Activated naive CD4-positive, alpha-beta T cell treated with anti-CD3 and anti-CD28 coated beads, Interleukin-2, amount 50 U/mL, for 72 hours (primary cell): ENCODE data around the gene TPD52L2. TPM values are rescaled to one million over a fixed set of nuclear protein-coding genes. Genes with fewer than 3 reads are reported as not detected.

Source experiments
- ATAC-seq, 2 donors: fragments of 150-1000 bp; cut with Tn5 transposase; 2 replicates each; pipeline ENCODE4 v1.10.0; 2021; ENCODE audit warnings: mild to moderate bottlenecking in 2 of 2, moderate library complexity in 2 of 2
- DNase-seq, 2 donors: peaks; one replicate each; pipeline ENCODE4 v3.0.0; 2021 to 2022; ENCODE audit warnings: low spot score in 2 of 2
- H3K27ac Mint-ChIP-seq, 2 donors: one replicate each; pipeline ENCODE4 v1.8.0; 2022; ENCODE audit warnings: mild to moderate bottlenecking in 2 of 2, mixed read lengths in 2 of 2
- H3K36me3 Mint-ChIP-seq, 2 donors: one replicate each; pipeline ENCODE4 v1.8.0; 2022; ENCODE audit warnings: mixed read lengths in 2 of 2
- H3K9me3 Mint-ChIP-seq, 2 donors: one replicate each; pipeline ENCODE4 v1.8.0; 2022; ENCODE audit warnings: mixed read lengths in 2 of 2
- total RNA-seq, 2 donors: library from RNA; stranded (reverse); gene quantifications; one replicate each; pipeline ENCODE4 v1.2.3, GENCODE V29; 2022

Gene TPD52L2
- total RNA-seq, 2 donors from 2014 or later, result 31.3 to 62.1 TPM

GRCh38 chr20:63882257-63883200, 17.5 kb downstream of the TPD52L2 start:
- peaks cover 0 to 1% of the 10 kb centered on the region in 2 donors for H3K36me3 Mint-ChIP-seq
- ATAC-seq (no peak), DNase-seq (no peak)
- no peaks in the 10 kb centered on the region for H3K9me3 Mint-ChIP-seq
- H3K27ac Mint-ChIP-seq, result peak overlapping the region in 1 of 2 donors; percentile 55

DNA sequence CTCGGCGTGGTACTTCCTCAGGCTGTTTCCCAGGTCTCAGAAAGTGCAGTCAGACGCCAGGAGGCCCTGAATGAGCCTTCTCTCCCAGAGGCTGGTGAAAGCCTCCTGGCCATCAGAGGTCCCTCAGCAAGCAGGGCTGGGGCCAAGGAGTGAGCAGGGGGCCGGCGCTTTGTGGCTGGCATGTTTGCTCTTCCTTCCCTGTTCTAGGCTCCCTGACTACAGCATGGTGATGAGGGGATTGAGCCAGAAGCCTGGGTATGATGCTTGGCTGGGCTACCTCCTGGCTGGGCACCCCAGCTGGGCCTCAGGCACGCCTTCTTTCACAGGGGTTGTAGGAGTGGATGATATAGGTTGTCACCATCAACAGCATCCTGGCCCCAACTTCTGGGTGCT, 18.1 kb downstream of the TPD52L2 start:
- H3K36me3 Mint-ChIP-seq, result peaks cover 0 to 6% of the 10 kb centered on the region in 2 donors
- ATAC-seq (no peak), DNase-seq (no peak)
- H3K9me3 Mint-ChIP-seq, result no peaks in the 10 kb centered on the region
- H3K27ac Mint-ChIP-seq, result peak overlapping the region in 1 of 2 donors; percentile 55

DNA sequence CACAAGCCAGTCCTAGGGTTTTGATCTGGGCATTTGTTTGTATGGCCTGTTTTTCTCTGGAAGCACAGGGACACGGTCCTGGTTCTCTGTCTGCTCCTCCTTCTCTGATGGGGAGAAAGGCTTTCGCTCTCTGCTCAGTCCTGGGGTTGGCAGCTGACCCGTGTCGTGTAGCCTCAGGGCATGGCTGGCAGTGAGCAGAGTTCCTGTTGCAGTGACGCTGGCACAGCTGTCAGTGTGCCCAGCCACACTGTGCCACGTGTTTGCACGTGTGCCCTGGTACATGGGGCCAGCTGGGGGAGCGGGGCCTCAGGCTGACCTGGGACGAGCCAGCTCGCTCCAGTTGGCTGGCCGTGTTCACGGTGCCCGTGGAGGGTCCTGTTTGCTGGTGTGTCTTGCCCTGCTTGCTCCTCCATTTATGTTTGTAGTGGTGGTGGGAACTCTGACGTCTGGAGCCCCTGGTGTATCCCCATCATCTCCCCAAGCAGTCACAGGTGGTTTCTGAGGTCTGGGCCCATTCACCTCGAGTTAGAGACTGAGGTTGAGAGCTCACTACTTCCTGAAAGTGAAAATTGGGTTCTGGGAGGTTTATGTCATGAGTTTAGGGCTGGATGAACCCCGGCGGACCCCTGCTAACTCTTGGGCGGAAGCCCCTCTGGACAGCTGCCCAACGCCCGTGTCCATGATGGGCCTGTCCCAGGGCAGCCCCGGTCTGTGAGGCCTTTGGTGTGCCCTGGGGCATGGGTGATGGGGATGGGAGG, 19.6 kb downstream of the TPD52L2 start:
- DNase-seq (no peak), ATAC-seq (peak in 1 of 2 donors; percentile 67)
- Mint-ChIP-seq H3K9me3 (no peaks in the 10 kb centered on the region), H3K36me3 (peaks cover 0 to 6% of the 10 kb centered on the region in 2 donors), H3K27ac (peak overlapping the region; percentile 32 to 84)

GRCh38 chr20:63885264-63886053, 20.4 kb downstream of the TPD52L2 start:
- Mint-ChIP-seq H3K27ac (peak overlapping the region in 1 of 2 donors; percentile 32), H3K9me3 (no peaks in the 10 kb centered on the region), H3K36me3 (peaks cover 0 to 6% of the 10 kb centered on the region in 2 donors)
- DNase-seq (no peak), ATAC-seq (peak in 1 of 2 donors; percentile 48)

- peaks cover 0 to 6% of the 10 kb centered on the region in 2 donors for H3K36me3 Mint-ChIP-seq
- ATAC-seq, result no peak
Measured at GRCh38 chr20:63886054-63886419, 21.0 kb downstream of the TPD52L2 start.

GRCh38 chr20:63886921-63887320, 21.9 kb downstream of the TPD52L2 start:
- Mint-ChIP-seq H3K27ac (no peak overlapping the region), H3K36me3 (peaks cover 0 to 6% of the 10 kb centered on the region in 2 donors), H3K9me3 (no peaks in the 10 kb centered on the region)
- no peak for ATAC-seq
- DNase-seq, result no peak

More at GRCh38 chr20:63886054-63886419, 21.0 kb downstream of the TPD52L2 start:
- DNase-seq, result no peak
- no peak overlapping the region for H3K27ac Mint-ChIP-seq
- no peaks in the 10 kb centered on the region for H3K9me3 Mint-ChIP-seq

DNA sequence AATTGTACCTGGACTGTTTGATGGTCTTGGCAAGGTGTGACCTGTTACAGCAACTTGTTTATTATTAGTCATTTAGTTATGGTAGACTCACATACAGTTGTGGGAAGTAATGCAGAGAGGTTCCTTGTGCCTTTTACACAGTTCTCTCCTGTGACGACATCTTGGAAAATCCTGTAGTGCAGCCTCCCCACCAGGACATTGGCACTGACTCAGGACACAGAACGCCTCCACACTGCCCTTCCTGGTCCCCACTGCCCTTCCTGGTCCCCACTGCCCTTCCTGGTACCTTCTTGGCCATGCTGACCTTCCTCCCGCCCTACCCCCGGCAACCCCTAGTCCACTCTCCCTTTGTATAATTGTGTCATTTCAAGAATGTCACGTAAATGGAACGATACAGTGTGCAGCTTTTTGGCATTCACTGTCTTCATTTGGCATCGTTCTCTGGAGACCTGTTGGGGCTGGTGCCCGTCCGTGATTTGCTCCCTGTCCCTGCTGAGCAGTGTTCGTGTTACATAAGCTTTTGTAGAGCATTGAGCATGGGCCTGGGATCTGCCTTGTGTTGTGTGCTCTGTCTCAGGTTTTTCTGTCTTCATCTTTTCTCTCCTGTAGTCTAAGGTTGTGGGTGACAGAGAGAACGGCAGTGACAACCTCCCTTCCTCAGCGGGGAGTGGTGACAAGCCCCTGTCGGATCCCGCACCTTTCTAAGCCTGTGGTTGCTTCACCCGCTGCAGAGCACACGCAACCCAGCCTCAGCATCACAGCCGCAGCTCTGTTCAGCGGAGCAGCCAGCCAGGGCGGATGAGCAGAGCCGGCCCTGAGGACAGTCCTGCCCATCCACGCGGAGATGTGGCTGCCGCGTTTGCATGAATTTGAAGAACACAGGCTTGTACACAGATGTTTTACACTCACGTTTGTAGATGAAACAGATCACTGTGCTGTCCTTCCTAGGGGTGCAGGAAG, 24.5 kb downstream of the TPD52L2 start:
- Mint-ChIP-seq H3K9me3 (no peaks in the 10 kb centered on the region), H3K36me3 (peaks cover 0 to 6% of the 10 kb centered on the region in 2 donors), H3K27ac (peak overlapping the region in 1 of 2 donors; percentile 86)
- ATAC-seq, result no peak
- no peak for DNase-seq

DNA sequence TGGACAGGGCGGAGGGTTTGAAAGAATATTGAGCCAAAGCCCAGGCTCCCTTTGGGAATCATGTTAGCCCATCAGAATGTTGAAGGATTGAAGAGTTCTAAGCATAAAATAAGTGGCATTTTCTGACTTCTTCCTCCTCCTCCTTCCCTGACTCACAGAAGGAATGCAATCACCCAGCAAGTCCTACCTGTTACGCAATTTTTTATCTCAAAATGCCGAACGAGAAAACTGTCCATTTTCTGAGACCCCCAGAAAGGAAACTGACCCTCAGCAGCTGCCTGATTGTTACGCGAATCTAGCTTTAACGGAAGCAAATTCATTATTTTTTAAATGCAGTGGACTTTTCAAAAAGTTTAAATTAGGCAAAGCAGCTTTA, 25.1 kb downstream of the TPD52L2 start:
- ATAC-seq, result no peak
- Mint-ChIP-seq H3K36me3 (peaks cover 0 to 6% of the 10 kb centered on the region in 2 donors), H3K9me3 (no peaks in the 10 kb centered on the region), H3K27ac (peak overlapping the region in 1 of 2 donors; percentile 57)
- DNase-seq, result no peak

- Mint-ChIP-seq H3K36me3 (peaks cover 1 to 6% of the 10 kb centered on the region in 2 donors), H3K27ac (no peak overlapping the region), H3K9me3 (no peaks in the 10 kb centered on the region)
- ATAC-seq (no peak), DNase-seq (no peak)
Measured at GRCh38 chr20:63890616-63891015, 25.5 kb downstream of the TPD52L2 start.

GRCh38 chr20:63891061-63892002, 26.3 kb downstream of the TPD52L2 start:
- H3K36me3 Mint-ChIP-seq, result peaks cover 9 to 11% of the 10 kb centered on the region in 2 donors
- DNase-seq, result no peak
- no peaks in the 10 kb centered on the region for H3K9me3 Mint-ChIP-seq
- ATAC-seq, result no peak
- H3K27ac Mint-ChIP-seq, result no peak overlapping the region

DNA sequence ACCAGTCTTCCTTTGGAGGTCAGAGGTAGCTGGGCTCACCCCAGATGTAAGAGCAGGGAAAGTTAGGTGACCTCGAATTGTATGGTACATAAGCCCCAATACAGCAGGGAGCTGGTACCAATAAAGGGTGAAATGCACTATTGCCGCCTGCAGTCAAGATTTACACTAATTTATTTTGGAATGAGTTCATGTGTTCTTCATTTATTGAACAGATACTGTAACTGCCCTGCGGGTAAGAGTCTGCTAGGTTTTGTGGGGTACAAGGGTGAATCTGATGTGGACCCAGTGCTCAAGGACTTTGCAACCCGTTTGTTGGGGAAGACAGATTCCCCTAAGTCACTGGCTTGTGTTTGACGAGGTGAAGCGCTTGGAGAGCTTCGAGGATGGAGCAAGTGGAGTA, 27.3 kb downstream of the TPD52L2 start:
- H3K9me3 Mint-ChIP-seq, result no peaks in the 10 kb centered on the region
- H3K36me3 Mint-ChIP-seq, result peaks cover 11 to 16% of the 10 kb centered on the region in 2 donors
- ATAC-seq (no peak), DNase-seq (no peak)
- H3K27ac Mint-ChIP-seq, result peak overlapping the region in 1 of 2 donors; percentile 53

DNA sequence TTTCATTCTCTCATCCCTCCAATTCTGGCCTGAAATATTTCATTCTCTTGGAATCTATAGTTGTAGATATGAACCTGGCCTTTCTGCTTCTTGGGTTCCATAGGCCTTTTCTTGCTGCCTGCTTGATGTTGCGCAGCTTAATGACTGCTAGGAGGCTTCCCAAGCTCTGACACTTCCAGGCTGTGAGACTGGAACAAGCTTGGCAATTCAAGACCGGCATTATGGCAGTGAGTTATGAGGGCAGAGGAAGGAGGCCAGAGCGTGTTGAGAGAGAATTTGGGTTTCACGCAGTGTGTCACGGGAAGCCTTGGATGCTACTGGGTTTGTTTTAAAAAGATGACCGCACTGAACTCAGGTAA, 28.9 kb downstream of the TPD52L2 start:
- H3K27ac Mint-ChIP-seq, result peak overlapping the region; percentile 21 to 75
- ATAC-seq (no peak), DNase-seq (no peak)
- H3K9me3 Mint-ChIP-seq, result no peaks in the 10 kb centered on the region
- H3K36me3 Mint-ChIP-seq, result peaks cover 8 to 26% of the 10 kb centered on the region in 2 donors

DNA sequence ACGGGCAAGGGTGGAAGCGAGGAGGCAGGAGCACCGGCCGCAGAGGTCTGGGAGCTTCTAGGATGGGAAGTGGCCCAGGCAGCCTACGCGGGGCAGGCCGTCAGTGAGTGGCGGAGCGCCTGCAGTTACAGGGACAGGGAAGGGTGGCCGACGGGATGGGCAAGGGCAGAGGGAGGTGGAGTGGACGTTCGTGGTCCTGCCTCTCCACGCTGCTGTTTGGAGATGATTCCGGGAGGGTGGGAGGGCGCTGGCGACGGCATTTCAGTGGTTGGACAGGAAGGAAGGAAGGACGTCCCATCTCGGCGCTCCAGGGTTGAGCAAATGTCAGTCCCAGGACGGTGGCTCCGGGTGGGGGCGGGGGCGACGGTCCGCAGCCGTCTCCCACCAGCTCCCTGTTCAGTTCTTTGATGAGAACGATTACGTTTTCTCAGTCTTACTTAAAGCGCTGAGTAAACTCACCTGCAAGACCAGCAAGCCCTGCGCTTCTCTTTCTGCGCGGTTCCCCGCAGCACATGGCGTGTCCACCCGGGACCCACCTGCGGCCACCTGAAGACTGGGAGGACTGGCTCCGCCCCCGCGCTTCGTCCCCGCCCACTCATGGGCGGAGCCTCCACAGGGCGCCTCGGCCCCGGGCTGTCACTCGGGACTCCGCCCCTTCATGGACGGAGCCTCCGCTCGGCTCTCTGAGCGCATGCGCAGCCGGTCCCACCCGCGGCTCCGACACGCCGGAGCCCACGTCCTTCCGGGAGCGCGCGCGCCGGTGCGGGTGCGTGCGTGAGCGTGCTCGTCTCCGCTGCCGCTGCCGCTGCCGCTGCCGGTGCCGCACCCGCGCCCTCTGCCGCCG, 29.5 kb downstream of the TPD52L2 start, which contains the start of gene DNAJC5:
DNAJC5 (plus strand) TSS at position 769 of the 844 bp plus-strand sequence. CDS start 33,220 bp downstream, outside the sequence.
- DNase-seq (peak; percentile 96 to 97), ATAC-seq (peak; percentile 75 to 87)
- Mint-ChIP-seq H3K9me3 (no peaks in the 10 kb centered on the region), H3K27ac (peak within 1 kb of the TSS; percentile 97 to 98), H3K36me3 (peaks cover 8 to 26% of the 10 kb centered on the region in 2 donors)
